GM06990 (cell line): ENCODE measurements around the gene ALDH1L1.

ENCODE experiments used
- DNase-seq: peaks from one replicate; pipeline ENCODE4 v3.0.0-alpha.2; 2011; ENCODE audit not compliant: insufficient read length; ENCODE audit errors: extremely low read depth
- H3K27me3 ChIP-seq: replicated peaks from 2 replicates; pipeline ENCODE4 v1.6.0; 2011; ENCODE audit warnings: low read length; ENCODE audit not compliant: control insufficient read depth, insufficient read depth
- H3K36me3 ChIP-seq: 2 replicates; pipeline ENCODE4 v1.5.1; 2011; ENCODE audit warnings: low read length; ENCODE audit not compliant: control insufficient read depth, insufficient read depth
- H3K4me3 ChIP-seq: replicated peaks from 2 replicates; pipeline ENCODE4 v1.5.1; 2011; ENCODE audit warnings: low read depth, mild to moderate bottlenecking, control low read depth, low read length
- CTCF ChIP-seq: IDR thresholded peaks from 2 replicates; pipeline ENCODE4 v1.5.1; 2011; ENCODE audit warnings: low read length, control low read depth, mild to moderate bottlenecking, inconsistent platforms; ENCODE audit not compliant: insufficient read depth, poor library complexity, severe bottlenecking

ALDH1L1 gene

GRCh38 chr3:126212620-126213378 lies 32.4 kb upstream of the ALDH1L1 start:
- TF ChIP-seq CTCF, result peak; percentile 9
- no peak overlapping the region; the same call in 1 of the 2 replicates for H3K4me3 ChIP-seq
- peak; percentile 26 for DNase-seq
- no peaks in the 10 kb centered on the region for H3K36me3 ChIP-seq
- H3K27me3 ChIP-seq, result peaks cover 3% of the 10 kb centered on the region

GRCh38 chr3:126212250-126212619 lies 31.8 kb upstream of the ALDH1L1 start:
- Histone ChIP-seq H3K36me3 (no peaks in the 10 kb centered on the region), H3K4me3 (no peak overlapping the region), H3K27me3 (peaks cover 3% of the 10 kb centered on the region)
- DNase-seq, result no peak
- TF ChIP-seq CTCF, result no peak

- Histone ChIP-seq H3K4me3 (no peak overlapping the region), H3K36me3 (no peaks in the 10 kb centered on the region), H3K27me3 (peaks cover 3% of the 10 kb centered on the region)
- no peak for DNase-seq
- no peak for TF ChIP-seq CTCF
These were observed 31.2 kb upstream of the ALDH1L1 start for GRCh38 chr3:126211569-126211968.

GRCh38 chr3:126210606-126211005 lies 30.2 kb upstream of the ALDH1L1 start:
- DNase-seq, result no peak
- TF ChIP-seq CTCF, result no peak
- Histone ChIP-seq H3K36me3 (no peaks in the 10 kb centered on the region), H3K27me3 (peaks cover 3% of the 10 kb centered on the region), H3K4me3 (no peak overlapping the region)

- Histone ChIP-seq H3K36me3 (no peaks in the 10 kb centered on the region), H3K4me3 (no peak overlapping the region), H3K27me3 (peaks cover 3% of the 10 kb centered on the region)
- DNase-seq, result no peak
- no peak for TF ChIP-seq CTCF
These were observed 29.4 kb upstream of the ALDH1L1 start for GRCh38 chr3:126209741-126210140.
